ENCODE measurements around the gene RALGAPA2. TPM values are rescaled to one million over a fixed set of nuclear protein-coding genes. Genes with fewer than 3 reads are reported as not detected.

RALGAPA2 gene
- total and polyA plus RNA-seq, 2 donors (not counting 1 experiment from before 2014, with no cell fraction given) = 1.2 to 7.6 TPM

DNA sequence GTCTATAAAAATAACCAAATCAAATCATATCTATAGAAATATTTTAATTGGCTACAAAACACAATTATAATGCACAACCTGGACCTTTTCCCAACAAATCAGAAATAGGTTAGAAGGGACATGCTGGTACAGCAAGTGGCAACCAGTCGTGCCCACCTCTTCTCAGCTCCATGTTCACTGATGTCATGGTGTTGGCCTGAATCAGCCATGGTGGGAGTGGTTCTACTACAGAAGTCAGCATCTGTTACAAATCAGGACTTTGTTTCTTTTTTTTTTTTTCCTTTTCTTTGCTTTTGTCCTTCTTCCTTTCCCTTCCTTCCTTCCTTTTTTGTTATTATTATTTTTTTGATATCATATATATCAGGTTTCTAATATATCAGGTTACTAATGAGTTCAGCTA, 91.2 kb downstream of the RALGAPA2 start:
- TF ChIP-seq, protein P1, sequence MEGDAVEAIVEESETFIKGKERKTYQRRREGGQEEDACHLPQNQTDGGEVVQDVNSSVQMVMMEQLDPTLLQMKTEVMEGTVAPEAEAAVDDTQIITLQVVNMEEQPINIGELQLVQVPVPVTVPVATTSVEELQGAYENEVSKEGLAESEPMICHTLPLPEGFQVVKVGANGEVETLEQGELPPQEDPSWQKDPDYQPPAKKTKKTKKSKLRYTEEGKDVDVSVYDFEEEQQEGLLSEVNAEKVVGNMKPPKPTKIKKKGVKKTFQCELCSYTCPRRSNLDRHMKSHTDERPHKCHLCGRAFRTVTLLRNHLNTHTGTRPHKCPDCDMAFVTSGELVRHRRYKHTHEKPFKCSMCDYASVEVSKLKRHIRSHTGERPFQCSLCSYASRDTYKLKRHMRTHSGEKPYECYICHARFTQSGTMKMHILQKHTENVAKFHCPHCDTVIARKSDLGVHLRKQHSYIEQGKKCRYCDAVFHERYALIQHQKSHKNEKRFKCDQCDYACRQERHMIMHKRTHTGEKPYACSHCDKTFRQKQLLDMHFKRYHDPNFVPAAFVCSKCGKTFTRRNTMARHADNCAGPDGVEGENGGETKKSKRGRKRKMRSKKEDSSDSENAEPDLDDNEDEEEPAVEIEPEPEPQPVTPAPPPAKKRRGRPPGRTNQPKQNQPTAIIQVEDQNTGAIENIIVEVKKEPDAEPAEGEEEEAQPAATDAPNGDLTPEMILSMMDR (conservative IDR thresholded peaks at IDR 0.05 in 1 of 2, IDR thresholded peaks at IDR 0.05 in 1 of 2; ENCODE audit: low read depth in 1 of 2, low read length in 2 of 2) = no peak
- no peak for TF ChIP-seq EZH2 (IDR thresholded peaks at IDR 0.05; ENCODE audit: low read length, missing control alignments)
- DNase-seq (ENCODE audit: low read depth in 2 of 2) = no peak
- Histone ChIP-seq H3K9ac (ENCODE audit: insufficient read depth, low read length) (no peak overlapping the region), H3K27ac (ENCODE audit: insufficient read depth, low read length) (no peak overlapping the region), H3K4me3 (replicated peaks in 1 of 4; ENCODE audit: control extremely low read depth in 1 of 4, insufficient read depth in 1 of 4, low read depth in 3 of 4, low read length in 4 of 4) (no peak overlapping the region), H3K9me3 (ENCODE audit: control insufficient read depth, insufficient read depth, low read depth, low read length) (no peaks in the 10 kb centered on the region), H3K36me3 (ENCODE audit: control insufficient read depth, insufficient read depth, low read length) (no peaks in the 10 kb centered on the region), H3K4me2 (ENCODE audit: extremely low read depth, insufficient read depth, low read length) (no peak overlapping the region), H3K27me3 (ENCODE audit: control insufficient read depth, insufficient read depth, low read length) (no peaks in the 10 kb centered on the region), H3K4me1 (ENCODE audit: control insufficient read depth, extremely low read depth, insufficient read depth, low read length) (no peaks in the 10 kb centered on the region), H2AFZ (ENCODE audit: low read length) (no peak overlapping the region), H4K20me1 (ENCODE audit: control insufficient read depth, extremely low read depth, insufficient read depth, low read length) (no peaks in the 10 kb centered on the region), H3K79me2 (ENCODE audit: control insufficient read depth, insufficient read depth, low read length) (no peaks in the 10 kb centered on the region)

DNA sequence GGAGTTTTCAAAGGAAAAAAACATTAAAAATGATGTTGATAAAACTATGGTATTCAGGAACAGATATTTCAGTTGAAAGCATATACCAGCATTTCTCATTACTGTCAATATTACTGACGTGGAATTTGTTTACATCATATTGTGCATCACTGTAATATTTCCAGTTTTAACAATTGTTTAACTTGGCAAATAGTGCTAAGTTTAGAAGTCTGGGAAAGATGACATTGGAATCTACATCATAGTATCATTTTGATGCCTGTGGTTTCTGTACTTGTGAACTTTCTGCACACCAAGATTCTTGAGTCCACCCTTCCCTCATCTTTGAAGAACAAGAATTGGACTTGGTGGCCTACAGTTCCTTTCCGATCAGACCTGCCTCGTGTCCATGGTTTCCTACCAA, 98.1 kb downstream of the RALGAPA2 start:
- no peak overlapping the region for H3K4me3 ChIP-seq (replicated peaks in 1 of 4; ENCODE audit: control extremely low read depth in 1 of 4, insufficient read depth in 1 of 4, low read depth in 3 of 4, low read length in 4 of 4)
- H3K27ac ChIP-seq (ENCODE audit: insufficient read depth, low read length) = no peak overlapping the region
- H3K9ac ChIP-seq (ENCODE audit: insufficient read depth, low read length) = no peak overlapping the region
- H4K20me1 ChIP-seq (ENCODE audit: control insufficient read depth, extremely low read depth, insufficient read depth, low read length) = no peaks in the 10 kb centered on the region
- H3K27me3 ChIP-seq (ENCODE audit: control insufficient read depth, insufficient read depth, low read length) = no peaks in the 10 kb centered on the region
- no peak overlapping the region for H2AFZ ChIP-seq (ENCODE audit: low read length)
- no peak for TF ChIP-seq EZH2 (IDR thresholded peaks at IDR 0.05; ENCODE audit: low read length, missing control alignments)
- TF ChIP-seq, protein P1 (conservative IDR thresholded peaks at IDR 0.05 in 1 of 2, IDR thresholded peaks at IDR 0.05 in 1 of 2; ENCODE audit: low read depth in 1 of 2, low read length in 2 of 2) = no peak
- peak in 1 of 2 donors; percentile 10 for DNase-seq (ENCODE audit: low read depth in 2 of 2)
- no peak overlapping the region for H3K4me2 ChIP-seq (ENCODE audit: extremely low read depth, insufficient read depth, low read length)
- H3K79me2 ChIP-seq (ENCODE audit: control insufficient read depth, insufficient read depth, low read length) = no peaks in the 10 kb centered on the region
- H3K4me1 ChIP-seq (ENCODE audit: control insufficient read depth, extremely low read depth, insufficient read depth, low read length) = no peaks in the 10 kb centered on the region
- H3K9me3 ChIP-seq (ENCODE audit: control insufficient read depth, insufficient read depth, low read depth, low read length) = no peaks in the 10 kb centered on the region
- no peaks in the 10 kb centered on the region for H3K36me3 ChIP-seq (ENCODE audit: control insufficient read depth, insufficient read depth, low read length)

DNA sequence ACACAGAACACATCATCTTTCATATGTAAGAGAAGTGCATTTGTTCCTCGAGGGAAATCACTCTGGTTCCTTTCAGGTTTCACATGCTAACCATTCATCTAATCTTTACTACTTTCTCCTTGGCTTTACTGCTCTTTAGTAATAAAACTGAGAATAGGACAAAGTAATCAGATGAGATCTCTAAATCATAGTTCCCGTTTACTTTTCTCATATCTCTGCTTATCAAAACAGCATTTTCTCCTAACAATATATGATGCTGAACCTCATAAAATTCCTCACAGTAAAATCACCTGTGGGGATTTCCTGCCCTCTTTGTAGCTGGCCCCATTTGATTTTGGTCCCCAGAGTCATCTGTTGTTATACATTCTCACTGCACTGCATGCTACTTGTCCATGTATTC, 100.2 kb downstream of the RALGAPA2 start:
- no peak overlapping the region for H2AFZ ChIP-seq (ENCODE audit: low read length)
- no peaks in the 10 kb centered on the region for H3K27me3 ChIP-seq (ENCODE audit: control insufficient read depth, insufficient read depth, low read length)
- H4K20me1 ChIP-seq (ENCODE audit: control insufficient read depth, extremely low read depth, insufficient read depth, low read length) = no peaks in the 10 kb centered on the region
- no peaks in the 10 kb centered on the region for H3K9me3 ChIP-seq (ENCODE audit: control insufficient read depth, insufficient read depth, low read depth, low read length)
- no peak overlapping the region for H3K9ac ChIP-seq (ENCODE audit: insufficient read depth, low read length)
- DNase-seq (ENCODE audit: low read depth in 2 of 2) = no peak
- H3K4me3 ChIP-seq (replicated peaks in 1 of 4; ENCODE audit: control extremely low read depth in 1 of 4, insufficient read depth in 1 of 4, low read depth in 3 of 4, low read length in 4 of 4) = no peak overlapping the region
- no peak for TF ChIP-seq EZH2 (IDR thresholded peaks at IDR 0.05; ENCODE audit: low read length, missing control alignments)
- TF ChIP-seq, protein P1 (conservative IDR thresholded peaks at IDR 0.05 in 1 of 2, IDR thresholded peaks at IDR 0.05 in 1 of 2; ENCODE audit: low read depth in 1 of 2, low read length in 2 of 2) = no peak
- no peak overlapping the region for H3K4me2 ChIP-seq (ENCODE audit: extremely low read depth, insufficient read depth, low read length)
- H3K4me1 ChIP-seq (ENCODE audit: control insufficient read depth, extremely low read depth, insufficient read depth, low read length) = no peaks in the 10 kb centered on the region
- no peaks in the 10 kb centered on the region for H3K36me3 ChIP-seq (ENCODE audit: control insufficient read depth, insufficient read depth, low read length)
- no peaks in the 10 kb centered on the region for H3K79me2 ChIP-seq (ENCODE audit: control insufficient read depth, insufficient read depth, low read length)
- no peak overlapping the region for H3K27ac ChIP-seq (ENCODE audit: insufficient read depth, low read length)
